ENCODE results near the gene GLIPR1.

- no peak for TF ChIP-seq EP300 (IDR thresholded peaks at IDR 0.05)
- no peak for TF ChIP-seq CTCF (IDR thresholded peaks at IDR 0.05)
- no peak for TF ChIP-seq POLR2A (IDR thresholded peaks at IDR 0.05; ENCODE audit: low read depth)
These were observed 20.4 kb upstream of the GLIPR1 start for GRCh38 chr12:75460204-75460603.
